ENCODE measurements around the gene CGREF1.
A peak's percentile ranks its signal among the peaks of the same experiment; 100 is the strongest.

CGREF1 gene

GRCh38 chr2:27060323-27060722 is 58.6 kb downstream of the CGREF1 start:
- Histone ChIP-seq H3K27ac (ENCODE audit: insufficient read depth, low read length, poor library complexity, severe bottlenecking) (no peak overlapping the region), H3K27me3 (replicated peaks; ENCODE audit: control insufficient read depth, insufficient read depth, low read length, poor library complexity, severe bottlenecking) (no peaks in the 10 kb centered on the region), H3K4me3 (ENCODE audit: insufficient read depth, low read depth, low read length, poor library complexity, severe bottlenecking) (no peak overlapping the region), H3K4me1 (ENCODE audit: control insufficient read depth, insufficient read depth, low read length, poor library complexity, severe bottlenecking) (no peaks in the 10 kb centered on the region), H3K9me3 (ENCODE audit: control insufficient read depth, low read length) (no peaks in the 10 kb centered on the region), H3K36me3 (ENCODE audit: control insufficient read depth, insufficient read depth, low read length) (peaks cover 4% of the 10 kb centered on the region)
- no peak for DNase-seq

- Histone ChIP-seq H3K9me3 (ENCODE audit: control insufficient read depth, low read length) (no peaks in the 10 kb centered on the region), H3K4me3 (ENCODE audit: insufficient read depth, low read depth, low read length, poor library complexity, severe bottlenecking) (no peak overlapping the region), H3K27me3 (replicated peaks; ENCODE audit: control insufficient read depth, insufficient read depth, low read length, poor library complexity, severe bottlenecking) (no peaks in the 10 kb centered on the region), H3K4me1 (ENCODE audit: control insufficient read depth, insufficient read depth, low read length, poor library complexity, severe bottlenecking) (no peaks in the 10 kb centered on the region), H3K36me3 (ENCODE audit: control insufficient read depth, insufficient read depth, low read length) (peaks cover 4% of the 10 kb centered on the region), H3K27ac (ENCODE audit: insufficient read depth, low read length, poor library complexity, severe bottlenecking) (no peak overlapping the region)
- DNase-seq: no peak
These were observed 59.6 kb downstream of the CGREF1 start for GRCh38 chr2:27059141-27059820.

DNA sequence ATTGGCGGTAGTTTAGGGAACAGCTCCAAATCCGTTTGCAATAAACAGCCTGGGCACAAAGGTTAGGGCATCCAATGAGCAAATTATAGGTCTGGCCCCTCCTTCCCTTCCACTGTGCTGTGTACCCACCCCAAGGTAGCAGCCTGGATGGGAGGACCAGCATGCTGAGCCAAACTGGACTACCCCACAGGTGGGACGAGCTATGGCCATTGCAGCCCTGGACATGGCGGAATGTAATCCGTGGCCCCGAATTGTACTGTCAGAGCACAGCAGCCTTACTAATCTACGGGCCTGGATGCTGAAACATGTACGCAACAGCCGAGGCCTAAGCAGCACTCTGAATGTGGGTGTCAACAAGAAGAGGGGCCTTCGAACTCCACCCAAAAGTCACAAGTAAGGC is 60.7 kb downstream of the CGREF1 start:
- H3K36me3 ChIP-seq (ENCODE audit: control insufficient read depth, insufficient read depth, low read length): peaks cover 4% of the 10 kb centered on the region
- H3K9me3 ChIP-seq (ENCODE audit: control insufficient read depth, low read length): no peaks in the 10 kb centered on the region
- H3K4me1 ChIP-seq (ENCODE audit: control insufficient read depth, insufficient read depth, low read length, poor library complexity, severe bottlenecking): no peaks in the 10 kb centered on the region
- no peak overlapping the region for H3K27ac ChIP-seq (ENCODE audit: insufficient read depth, low read length, poor library complexity, severe bottlenecking)
- H3K4me3 ChIP-seq (ENCODE audit: insufficient read depth, low read depth, low read length, poor library complexity, severe bottlenecking): no peak overlapping the region
- no peak for DNase-seq
- no peaks in the 10 kb centered on the region for H3K27me3 ChIP-seq (replicated peaks; ENCODE audit: control insufficient read depth, insufficient read depth, low read length, poor library complexity, severe bottlenecking)

DNA sequence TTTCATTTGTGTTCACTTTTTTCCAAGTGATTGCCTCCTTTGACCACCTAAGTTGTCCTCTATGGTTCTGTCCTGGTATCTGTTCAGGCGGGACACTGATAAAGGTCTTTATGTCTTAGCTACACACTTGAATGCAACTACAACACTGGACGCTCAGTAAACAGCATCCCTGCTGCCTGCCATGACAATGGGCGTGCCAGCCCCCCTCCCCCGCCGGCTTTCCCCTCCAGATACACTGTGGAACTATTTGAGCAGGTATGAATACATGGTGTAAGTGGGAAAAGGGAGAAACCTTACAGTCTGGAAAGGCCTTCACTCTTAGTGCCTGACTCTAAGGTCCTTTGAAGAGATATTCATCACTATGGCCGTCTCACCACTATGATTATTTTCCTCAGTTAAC is 61.7 kb downstream of the CGREF1 start:
- Histone ChIP-seq H3K27me3 (replicated peaks; ENCODE audit: control insufficient read depth, insufficient read depth, low read length, poor library complexity, severe bottlenecking) (no peaks in the 10 kb centered on the region), H3K4me1 (ENCODE audit: control insufficient read depth, insufficient read depth, low read length, poor library complexity, severe bottlenecking) (no peaks in the 10 kb centered on the region), H3K27ac (ENCODE audit: insufficient read depth, low read length, poor library complexity, severe bottlenecking) (no peak overlapping the region), H3K9me3 (ENCODE audit: control insufficient read depth, low read length) (no peaks in the 10 kb centered on the region), H3K4me3 (ENCODE audit: insufficient read depth, low read depth, low read length, poor library complexity, severe bottlenecking) (no peak overlapping the region), H3K36me3 (ENCODE audit: control insufficient read depth, insufficient read depth, low read length) (peaks cover 4% of the 10 kb centered on the region)
- DNase-seq: no peak

- DNase-seq: no peak
- H3K4me3 ChIP-seq (ENCODE audit: insufficient read depth, low read depth, low read length, poor library complexity, severe bottlenecking): no peak overlapping the region
- H3K27ac ChIP-seq (ENCODE audit: insufficient read depth, low read length, poor library complexity, severe bottlenecking): no peak overlapping the region
- H3K27me3 ChIP-seq (replicated peaks; ENCODE audit: control insufficient read depth, insufficient read depth, low read length, poor library complexity, severe bottlenecking): no peaks in the 10 kb centered on the region
- peaks cover 4% of the 10 kb centered on the region for H3K36me3 ChIP-seq (ENCODE audit: control insufficient read depth, insufficient read depth, low read length)
- H3K9me3 ChIP-seq (ENCODE audit: control insufficient read depth, low read length): no peaks in the 10 kb centered on the region
- H3K4me1 ChIP-seq (ENCODE audit: control insufficient read depth, insufficient read depth, low read length, poor library complexity, severe bottlenecking): peaks cover 3% of the 10 kb centered on the region
These were observed 64.2 kb downstream of the CGREF1 start for GRCh38 chr2:27054721-27055120.

DNA sequence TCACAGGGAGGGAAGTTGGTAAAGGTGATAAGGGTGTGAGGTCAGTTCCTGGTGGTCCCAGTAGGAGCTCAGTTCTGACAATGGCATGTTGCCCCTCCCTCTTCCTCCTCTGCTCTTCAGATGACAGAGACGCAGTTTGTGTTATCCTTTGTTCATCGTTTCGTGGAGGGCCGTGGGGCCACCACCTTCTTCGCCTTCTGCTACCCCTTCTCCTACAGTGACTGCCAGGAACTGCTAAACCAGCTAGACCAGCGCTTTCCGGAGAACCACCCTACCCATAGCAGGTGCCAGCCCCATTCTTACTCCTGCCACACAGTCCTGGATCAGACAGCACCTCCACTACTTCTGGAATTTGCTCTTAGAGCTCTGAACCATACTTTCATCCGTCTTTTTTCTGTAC is 65.2 kb downstream of the CGREF1 start:
- no peak overlapping the region for H3K27ac ChIP-seq (ENCODE audit: insufficient read depth, low read length, poor library complexity, severe bottlenecking)
- H3K36me3 ChIP-seq (ENCODE audit: control insufficient read depth, insufficient read depth, low read length): no peaks in the 10 kb centered on the region
- DNase-seq: no peak
- peaks cover 5% of the 10 kb centered on the region for H3K4me1 ChIP-seq (ENCODE audit: control insufficient read depth, insufficient read depth, low read length, poor library complexity, severe bottlenecking)
- no peaks in the 10 kb centered on the region for H3K27me3 ChIP-seq (replicated peaks; ENCODE audit: control insufficient read depth, insufficient read depth, low read length, poor library complexity, severe bottlenecking)
- H3K4me3 ChIP-seq (ENCODE audit: insufficient read depth, low read depth, low read length, poor library complexity, severe bottlenecking): no peak overlapping the region
- no peaks in the 10 kb centered on the region for H3K9me3 ChIP-seq (ENCODE audit: control insufficient read depth, low read length)

DNA sequence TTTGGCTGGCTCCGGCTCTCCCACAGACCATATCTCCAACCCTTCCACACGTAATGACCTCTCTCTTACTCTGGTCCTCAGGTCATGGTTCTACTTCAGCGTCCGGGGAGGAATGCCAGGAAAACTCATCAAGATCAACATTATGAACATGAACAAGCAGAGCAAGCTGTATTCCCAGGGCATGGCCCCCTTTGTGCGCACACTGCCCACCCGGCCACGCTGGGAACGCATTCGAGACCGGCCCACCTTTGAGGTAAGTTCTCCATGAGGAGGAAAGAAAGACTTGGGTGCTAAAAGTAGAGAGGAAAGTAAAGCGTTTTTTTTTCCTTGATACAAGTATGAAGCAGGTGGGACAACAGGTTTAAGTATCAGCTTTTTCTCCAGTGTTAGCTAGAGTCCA is 65.6 kb downstream of the CGREF1 start:
- no peaks in the 10 kb centered on the region for H3K36me3 ChIP-seq (ENCODE audit: control insufficient read depth, insufficient read depth, low read length)
- no peaks in the 10 kb centered on the region for H3K27me3 ChIP-seq (replicated peaks; ENCODE audit: control insufficient read depth, insufficient read depth, low read length, poor library complexity, severe bottlenecking)
- no peak overlapping the region for H3K4me3 ChIP-seq (ENCODE audit: insufficient read depth, low read depth, low read length, poor library complexity, severe bottlenecking)
- no peak overlapping the region for H3K27ac ChIP-seq (ENCODE audit: insufficient read depth, low read length, poor library complexity, severe bottlenecking)
- DNase-seq: no peak
- no peaks in the 10 kb centered on the region for H3K9me3 ChIP-seq (ENCODE audit: control insufficient read depth, low read length)
- peaks cover 5% of the 10 kb centered on the region for H3K4me1 ChIP-seq (ENCODE audit: control insufficient read depth, insufficient read depth, low read length, poor library complexity, severe bottlenecking)

- peak overlapping the region; percentile 83 for H3K27ac ChIP-seq (ENCODE audit: insufficient read depth, low read length, poor library complexity, severe bottlenecking)
- no peaks in the 10 kb centered on the region for H3K27me3 ChIP-seq (replicated peaks; ENCODE audit: control insufficient read depth, insufficient read depth, low read length, poor library complexity, severe bottlenecking)
- H3K4me3 ChIP-seq (ENCODE audit: insufficient read depth, low read depth, low read length, poor library complexity, severe bottlenecking): peak overlapping the region; percentile 74
- H3K9me3 ChIP-seq (ENCODE audit: control insufficient read depth, low read length): no peaks in the 10 kb centered on the region
- H3K4me1 ChIP-seq (ENCODE audit: control insufficient read depth, insufficient read depth, low read length, poor library complexity, severe bottlenecking): peaks cover 5% of the 10 kb centered on the region
- DNase-seq: no peak
- no peaks in the 10 kb centered on the region for H3K36me3 ChIP-seq (ENCODE audit: control insufficient read depth, insufficient read depth, low read length)
These were observed 66.9 kb downstream of the CGREF1 start for GRCh38 chr2:27051902-27052645.

DNA sequence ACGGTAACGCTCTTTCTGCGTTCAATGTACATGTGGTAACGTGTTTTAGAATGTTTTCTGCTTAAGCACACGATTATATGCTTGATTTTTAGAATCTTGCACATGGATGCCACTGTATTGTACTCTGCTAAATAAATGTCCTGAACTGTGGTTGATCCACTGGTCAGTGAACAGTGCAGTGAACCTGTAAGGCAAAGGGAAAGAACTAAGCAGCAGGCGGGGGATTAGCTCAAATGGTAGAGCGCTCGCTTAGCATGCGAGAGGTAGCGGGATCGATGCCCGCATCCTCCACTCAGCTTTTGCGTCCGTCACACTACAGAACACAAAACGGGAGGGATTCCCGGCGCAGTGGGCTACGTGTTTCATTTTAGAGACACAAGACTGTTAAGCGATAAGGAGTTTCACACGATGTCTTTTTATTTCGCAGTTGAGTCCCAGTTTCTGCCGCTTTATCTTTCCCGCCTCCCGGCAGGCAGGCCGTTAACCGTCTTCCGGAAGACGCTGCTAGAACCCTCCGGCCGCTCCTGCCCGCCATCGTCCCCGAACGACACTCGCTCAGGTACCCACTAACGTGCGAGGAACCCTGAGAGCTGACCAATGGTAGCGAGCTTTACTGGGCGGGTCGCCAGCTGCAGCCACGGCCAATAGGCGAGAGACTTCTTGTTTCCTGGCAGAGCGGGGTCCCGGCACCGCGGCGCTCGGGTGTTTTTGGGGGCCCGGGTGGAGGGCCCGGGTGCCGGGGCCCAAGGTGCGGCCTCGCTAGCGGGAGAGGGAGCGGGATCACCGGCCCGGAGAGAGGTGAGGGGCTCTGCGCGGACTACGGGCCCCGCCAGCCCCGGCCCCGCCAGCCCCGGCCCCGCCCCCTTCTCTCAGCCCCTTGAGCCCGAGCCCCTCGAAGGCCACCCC is 67.7 kb downstream of the CGREF1 start, which contains the start of gene AGBL5:
Gene AGBL5 (plus strand): TSS at position 673 of the 906 bp plus-strand sequence. CDS start 1,291 bp downstream, outside the sequence.
- Histone ChIP-seq H3K9me3 (ENCODE audit: control insufficient read depth, low read length) (no peaks in the 10 kb centered on the region), H3K36me3 (ENCODE audit: control insufficient read depth, insufficient read depth, low read length) (no peaks in the 10 kb centered on the region), H3K4me3 (ENCODE audit: insufficient read depth, low read depth, low read length, poor library complexity, severe bottlenecking) (peak within 1 kb of the TSS; percentile 74), H3K27ac (ENCODE audit: insufficient read depth, low read length, poor library complexity, severe bottlenecking) (peak within 1 kb of the TSS; percentile 83), H3K27me3 (replicated peaks; ENCODE audit: control insufficient read depth, insufficient read depth, low read length, poor library complexity, severe bottlenecking) (no peaks in the 10 kb centered on the region), H3K4me1 (ENCODE audit: control insufficient read depth, insufficient read depth, low read length, poor library complexity, severe bottlenecking) (peaks cover 5% of the 10 kb centered on the region)
- peak; percentile 92 to 96 (median 95) for DNase-seq
